Measurements from ENCODE around the gene TLCD3A.
A peak's percentile ranks its signal among the peaks of the same experiment; 100 is the strongest.

Gene TLCD3A

DNA sequence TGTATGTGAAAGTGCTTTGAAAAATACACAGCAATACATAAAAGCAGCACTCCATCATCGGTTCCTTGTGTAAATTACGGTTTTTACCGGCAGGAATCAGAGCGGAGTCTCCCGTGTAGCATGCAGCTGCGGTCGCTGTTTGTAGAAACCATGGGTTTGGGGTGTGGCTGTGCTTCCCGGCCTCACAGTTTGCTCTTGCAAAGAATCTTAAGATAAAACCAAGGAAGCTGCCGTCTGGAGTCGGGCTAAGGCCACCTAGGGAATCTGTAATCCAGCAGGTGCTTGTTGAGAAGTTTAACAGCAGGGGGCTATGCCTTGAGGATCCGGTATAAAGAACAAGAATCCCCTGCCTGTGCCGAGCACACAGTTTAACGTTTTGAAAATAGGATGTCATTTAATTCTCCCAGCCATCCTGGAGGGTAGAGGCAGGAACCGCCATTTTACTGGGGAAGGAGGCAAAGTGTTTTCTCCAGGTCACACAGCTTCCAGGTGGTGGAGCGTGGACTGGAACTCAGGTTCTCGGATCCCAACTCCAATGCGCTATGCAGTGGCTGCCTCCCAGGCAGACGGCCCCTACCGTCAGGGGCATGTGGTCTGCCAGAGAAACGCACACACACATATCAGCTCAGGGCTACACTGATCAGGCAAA lies 6.0 kb upstream of the TLCD3A start:
- TF ChIP-seq, protein P1, sequence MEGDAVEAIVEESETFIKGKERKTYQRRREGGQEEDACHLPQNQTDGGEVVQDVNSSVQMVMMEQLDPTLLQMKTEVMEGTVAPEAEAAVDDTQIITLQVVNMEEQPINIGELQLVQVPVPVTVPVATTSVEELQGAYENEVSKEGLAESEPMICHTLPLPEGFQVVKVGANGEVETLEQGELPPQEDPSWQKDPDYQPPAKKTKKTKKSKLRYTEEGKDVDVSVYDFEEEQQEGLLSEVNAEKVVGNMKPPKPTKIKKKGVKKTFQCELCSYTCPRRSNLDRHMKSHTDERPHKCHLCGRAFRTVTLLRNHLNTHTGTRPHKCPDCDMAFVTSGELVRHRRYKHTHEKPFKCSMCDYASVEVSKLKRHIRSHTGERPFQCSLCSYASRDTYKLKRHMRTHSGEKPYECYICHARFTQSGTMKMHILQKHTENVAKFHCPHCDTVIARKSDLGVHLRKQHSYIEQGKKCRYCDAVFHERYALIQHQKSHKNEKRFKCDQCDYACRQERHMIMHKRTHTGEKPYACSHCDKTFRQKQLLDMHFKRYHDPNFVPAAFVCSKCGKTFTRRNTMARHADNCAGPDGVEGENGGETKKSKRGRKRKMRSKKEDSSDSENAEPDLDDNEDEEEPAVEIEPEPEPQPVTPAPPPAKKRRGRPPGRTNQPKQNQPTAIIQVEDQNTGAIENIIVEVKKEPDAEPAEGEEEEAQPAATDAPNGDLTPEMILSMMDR (IDR thresholded peaks at IDR 0.05; ENCODE audit: low read depth, low read length, missing control alignments), result no peak
- H3K4me3 ChIP-seq (replicated peaks; ENCODE audit: low read depth, low read length), result no peak overlapping the region
- DNase-seq (ENCODE audit: extremely low read depth, low read depth), result no peak

DNA sequence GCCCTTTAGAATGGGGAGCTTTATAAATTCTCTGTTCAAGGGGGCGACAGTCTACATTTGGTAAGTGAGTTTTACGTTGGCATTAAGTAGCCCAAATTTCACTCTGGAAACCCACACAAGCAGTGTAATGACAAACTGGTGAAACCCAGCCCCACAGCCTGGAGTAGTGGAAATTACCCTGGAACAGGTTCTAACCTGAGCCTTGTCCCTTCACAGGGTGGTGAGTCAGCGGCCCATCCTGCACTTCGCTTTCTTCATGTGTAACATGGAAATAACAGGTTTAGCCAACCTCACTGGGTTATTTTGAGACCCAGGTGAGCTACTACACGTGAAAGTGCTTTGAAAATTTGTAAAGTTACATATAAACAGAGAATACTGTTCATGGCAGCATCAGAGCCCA lies 3.5 kb upstream of the TLCD3A start:
- TF ChIP-seq, protein P1 (IDR thresholded peaks at IDR 0.05; ENCODE audit: low read depth, low read length, missing control alignments), result no peak
- H3K4me3 ChIP-seq (replicated peaks; ENCODE audit: low read depth, low read length), result no peak overlapping the region

DNA sequence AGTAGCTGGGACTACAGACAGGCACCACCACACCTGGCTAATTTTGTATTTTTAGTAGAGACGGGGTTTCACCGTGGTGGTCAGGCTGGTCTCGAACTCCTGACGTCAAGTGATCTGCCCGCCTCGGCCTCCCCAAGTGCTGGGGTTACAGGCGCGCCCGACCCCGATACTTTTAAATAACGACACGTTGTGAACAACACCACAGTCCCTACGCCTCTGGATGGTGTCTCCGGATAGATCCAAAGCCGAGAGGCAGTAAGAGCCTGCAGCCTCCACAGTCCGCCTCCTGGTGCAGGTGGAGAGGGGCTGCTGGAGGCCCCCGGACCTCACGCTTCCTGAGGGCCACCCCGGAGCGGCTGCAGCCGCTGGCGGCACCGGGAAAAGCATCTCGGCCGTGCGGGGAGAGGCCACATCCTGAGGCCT lies 741 bp upstream of the TLCD3A start:
- TF ChIP-seq, protein P1 (IDR thresholded peaks at IDR 0.05; ENCODE audit: low read depth, low read length, missing control alignments), result no peak
- H3K4me3 ChIP-seq (replicated peaks; ENCODE audit: low read depth, low read length), result peak overlapping the region; percentile 59
- no peak for DNase-seq (ENCODE audit: extremely low read depth, low read depth)

More for the DNA sequence above, 3.5 kb upstream of the TLCD3A start:
- DNase-seq (ENCODE audit: extremely low read depth, low read depth), result no peak

DNA sequence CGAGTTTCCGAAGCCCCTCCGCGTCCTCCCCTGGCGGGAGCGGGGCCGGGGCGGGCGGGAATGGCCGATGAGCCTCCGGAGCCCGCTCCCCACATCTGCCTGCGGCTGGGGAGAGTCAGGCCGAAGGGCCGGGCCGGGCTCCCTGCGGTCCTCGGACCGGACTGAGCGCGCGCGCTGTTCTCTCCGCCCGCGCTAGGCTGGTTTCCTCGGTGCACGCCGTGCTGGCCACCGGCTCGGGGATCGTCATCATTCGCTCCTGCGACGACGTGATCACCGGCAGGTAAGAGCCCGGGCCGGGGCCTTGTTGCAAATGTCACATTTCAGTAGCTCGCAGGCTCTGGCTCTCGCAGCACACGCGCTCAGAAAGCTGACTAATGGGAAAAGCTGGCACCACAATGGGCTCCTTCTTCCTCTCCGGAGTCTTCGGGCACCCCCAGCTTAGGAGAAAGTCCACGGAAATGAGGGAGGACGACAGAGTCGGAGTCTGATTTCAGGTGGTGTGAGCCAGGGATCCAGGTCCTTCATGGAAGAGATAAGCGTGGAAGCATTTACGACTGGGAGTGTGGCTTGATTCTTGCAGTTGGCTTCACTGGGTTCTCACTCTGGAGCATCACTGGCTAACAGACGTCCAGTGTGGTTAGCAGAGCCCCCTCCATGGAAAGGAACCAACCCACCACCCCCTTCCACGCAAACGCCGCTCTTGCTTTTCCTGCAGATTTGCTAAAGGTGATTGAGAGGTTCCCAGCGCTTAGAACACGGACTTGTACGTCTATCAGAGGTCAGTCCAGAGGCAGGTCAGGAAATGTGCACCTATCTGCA lies 715 bp downstream of the TLCD3A start:
- peak overlapping the region; percentile 67 for H3K4me3 ChIP-seq (replicated peaks; ENCODE audit: low read depth, low read length)
- no peak for DNase-seq (ENCODE audit: extremely low read depth, low read depth)

DNA sequence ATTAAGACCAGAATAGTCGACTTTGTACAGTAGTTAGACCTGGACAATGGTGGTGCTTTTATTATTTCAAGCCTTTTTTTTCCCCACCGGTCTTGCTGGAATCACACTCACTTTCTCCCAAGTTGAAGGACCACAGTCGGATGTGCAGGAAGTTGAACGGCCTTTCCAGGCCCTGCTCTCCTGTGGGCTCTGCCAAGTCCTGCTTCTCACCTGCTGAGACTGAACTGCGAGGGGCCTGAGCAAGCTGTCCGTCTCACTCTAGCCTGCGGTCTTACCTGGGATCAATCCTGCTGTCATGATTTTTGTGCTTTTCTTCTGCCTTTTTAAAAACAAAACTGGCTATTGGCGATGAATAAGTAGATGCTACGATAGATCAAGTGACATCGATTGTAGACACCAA lies 1.3 kb downstream of the TLCD3A start:
- no peak for DNase-seq (ENCODE audit: extremely low read depth, low read depth)
- peak overlapping the region; percentile 67 for H3K4me3 ChIP-seq (replicated peaks; ENCODE audit: low read depth, low read length)
- TF ChIP-seq, protein P1 (IDR thresholded peaks at IDR 0.05; ENCODE audit: low read depth, low read length, missing control alignments), result no peak

More for the DNA sequence above, 715 bp downstream of the TLCD3A start:
- TF ChIP-seq, protein P1 (IDR thresholded peaks at IDR 0.05; ENCODE audit: low read depth, low read length, missing control alignments), result no peak

DNA sequence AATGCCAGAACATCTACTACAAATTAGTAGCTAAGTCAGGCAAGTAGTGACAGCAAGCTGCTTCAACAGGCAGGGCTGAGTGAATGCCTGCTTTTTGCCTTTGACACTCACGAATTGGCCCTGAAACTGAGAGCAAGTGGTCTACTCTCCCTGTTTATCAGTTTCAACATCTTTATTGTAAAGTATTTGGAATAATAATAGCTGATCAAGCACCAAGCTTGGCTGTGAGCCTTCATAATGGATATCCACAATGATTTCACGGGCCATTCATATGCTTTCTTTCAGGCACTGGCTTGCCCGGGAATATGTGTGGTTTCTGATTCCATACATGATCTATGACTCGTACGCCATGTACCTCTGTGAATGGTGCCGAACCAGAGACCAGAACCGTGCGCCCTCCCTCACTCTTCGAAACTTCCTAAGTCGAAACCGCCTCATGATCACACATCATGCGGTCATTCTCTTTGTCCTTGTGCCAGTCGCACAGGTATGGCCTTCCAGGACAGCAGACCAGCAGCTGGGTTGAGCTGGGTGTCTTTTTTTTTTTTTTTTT lies 5.2 kb downstream of the TLCD3A start:
- no peak overlapping the region for H3K4me3 ChIP-seq (replicated peaks; ENCODE audit: low read depth, low read length)
- TF ChIP-seq, protein P1 (IDR thresholded peaks at IDR 0.05; ENCODE audit: low read depth, low read length, missing control alignments), result no peak
- no peak for DNase-seq (ENCODE audit: extremely low read depth, low read depth)

All from HFF-Myc (cell line).